CD14-positive monocyte (primary cell): ENCODE measurements around the gene GPS1. TPM values are rescaled to one million over a fixed set of nuclear protein-coding genes. Genes with fewer than 3 reads are reported as not detected.

ENCODE experiments used
- DNase-seq, 3 donors: peaks; one replicate each; pipeline ENCODE4 v3.0.0-alpha.2; 2011 to 2022
- H2AFZ ChIP-seq: 2 replicates; pipeline ENCODE4 v1.6.0; 2012; ENCODE audit warnings: mild to moderate bottlenecking, low read depth, low read length, inconsistent platforms; ENCODE audit not compliant: insufficient read depth, poor library complexity, severe bottlenecking
- H3K27ac ChIP-seq, 2 donors: 1 replicate in 1 of 2; 2 replicates in 1 of 2; pipeline ENCODE4 v1.5.1; 2012 to 2013; ENCODE audit warnings: low read length in 2 of 2, control low read depth in 1 of 2, inconsistent platforms in 1 of 2, low read depth in 1 of 2, mild to moderate bottlenecking in 1 of 2
- H3K27me3 ChIP-seq, 2 donors: one replicate each; pipeline versions ENCODE4 v1.6.0 to v1.6.1; 2011 to 2013; ENCODE audit warnings: low read length in 2 of 2; ENCODE audit not compliant: control insufficient read depth in 2 of 2, insufficient read depth in 2 of 2
- H3K36me3 ChIP-seq, 2 donors: replicated peaks in 1 of 2; 1 replicate in 1 of 2; 2 replicates in 1 of 2; pipeline versions ENCODE4 v1.5.1 to v1.6.1; 2012 to 2013; ENCODE audit warnings: low read length in 2 of 2, control low read depth in 1 of 2, inconsistent platforms in 1 of 2, mild to moderate bottlenecking in 1 of 2; ENCODE audit not compliant: insufficient read depth in 2 of 2, control insufficient read depth in 1 of 2
- H3K4me1 ChIP-seq, 2 donors: 1 replicate in 1 of 2; 2 replicates in 1 of 2; pipeline versions ENCODE4 v1.5.1 to v1.6.1; 2012 to 2013; ENCODE audit warnings: low read length in 2 of 2, control low read depth in 1 of 2, inconsistent platforms in 1 of 2, mild to moderate bottlenecking in 1 of 2, moderate library complexity in 1 of 2; ENCODE audit not compliant: insufficient read depth in 2 of 2, control insufficient read depth in 1 of 2
- H3K4me2 ChIP-seq: replicated peaks from 2 replicates; pipeline ENCODE3; 2012; ENCODE audit warnings: low read length, moderate library complexity, mild to moderate bottlenecking; ENCODE audit not compliant: poor library complexity, severe bottlenecking; ENCODE audit errors: extremely low read depth
- H3K4me3 ChIP-seq, 3 experiments: fragments of 200-600 bp in 1 of 3; sonication (generic) in 1 of 3; replicated peaks in 1 of 3; 1 replicate in 2 of 3; 2 replicates in 1 of 3; pipeline ENCODE4 v1.5.1; 2011 to 2013; ENCODE audit warnings: low read length in 3 of 3, mild to moderate bottlenecking in 3 of 3, control low read depth in 2 of 3, low read depth in 2 of 3, inconsistent platforms in 1 of 3, moderate library complexity in 1 of 3
- H3K79me2 ChIP-seq: 2 replicates; pipeline ENCODE4 v1.6.0; 2012; ENCODE audit warnings: mild to moderate bottlenecking, control low read depth, inconsistent platforms, low read length, moderate library complexity; ENCODE audit not compliant: insufficient read depth
- H3K9ac ChIP-seq: 2 replicates; pipeline ENCODE4 v1.6.0; 2017; ENCODE audit warnings: low read length, mild to moderate bottlenecking; ENCODE audit not compliant: insufficient read depth, poor library complexity, severe bottlenecking
- H3K9me3 ChIP-seq, 2 donors: replicated peaks in 1 of 2; 1 replicate in 1 of 2; 2 replicates in 1 of 2; pipeline versions ENCODE4 v1.5.1 to v1.6.1; 2012 to 2013; ENCODE audit warnings: low read length in 2 of 2, control low read depth in 1 of 2; ENCODE audit not compliant: control insufficient read depth in 1 of 2, insufficient read depth in 1 of 2
- H4K20me1 ChIP-seq: 2 replicates; pipeline ENCODE4 v1.6.0; 2012; ENCODE audit warnings: mild to moderate bottlenecking, low read length, control low read depth, moderate library complexity; ENCODE audit not compliant: insufficient read depth
- H3K27ac Mint-ChIP-seq, 7 donors: one replicate each; pipeline ENCODE4 v1.8.0; 2020; ENCODE audit warnings: mild to moderate bottlenecking in 7 of 7, mixed read lengths in 7 of 7, moderate library complexity in 6 of 7, inconsistent platforms in 2 of 7
- H3K27me3 Mint-ChIP-seq, 3 donors: one replicate each; pipeline ENCODE4 v1.8.0; 2021 to 2022; ENCODE audit warnings: low read depth in 3 of 3, mild to moderate bottlenecking in 3 of 3, mixed read lengths in 3 of 3, moderate library complexity in 3 of 3, inconsistent platforms in 1 of 3
- H3K36me3 Mint-ChIP-seq, 2 donors: one replicate each; pipeline ENCODE4 v1.8.0; 2020; ENCODE audit warnings: mixed read lengths in 2 of 2, inconsistent platforms in 1 of 2, mild to moderate bottlenecking in 1 of 2
- H3K4me1 Mint-ChIP-seq: one replicate; pipeline ENCODE4 v1.8.0; 2020; ENCODE audit warnings: mild to moderate bottlenecking, mixed read lengths
- H3K4me3 Mint-ChIP-seq, 2 donors: one replicate each; pipeline ENCODE4 v1.8.0; 2020; ENCODE audit warnings: mild to moderate bottlenecking in 2 of 2, mixed read lengths in 2 of 2, moderate library complexity in 1 of 2
- H3K9me3 Mint-ChIP-seq, 7 donors: one replicate each; pipeline ENCODE4 v1.8.0; 2020 to 2022; ENCODE audit warnings: mixed read lengths in 7 of 7, mild to moderate bottlenecking in 6 of 7, moderate library complexity in 6 of 7, inconsistent platforms in 2 of 7
- WGBS: methylation state at CpG from one replicate; pipeline ENCODE4 v1.1.5; 2013; ENCODE audit warnings: missing lambda C conversion rate; ENCODE audit not compliant: insufficient coverage; 5-methylcytosine and 5-hydroxymethylcytosine counted together
- intact Hi-C, 2 donors: fragments of 100-400 bp; cut with micrococcal nuclease; formaldehyde crosslinking; loops; one replicate each; pipeline versions ENCODE4 v1.15.0 to v1.15.1; 2023
- polyA plus RNA-seq, 3 donors: library from polyadenylated mRNA; depleted of rRNA in 1 of 3; unstranded in 2 of 3; stranded (reverse) in 1 of 3; fragments of 300-500 nt in 2 of 3; fragments of >200 nt in 1 of 3; fragmentation: Illumina TruSeq in 2 of 3; gene quantifications; 1 replicate in 2 of 3; 2 replicates in 1 of 3; pipeline ENCODE4 v1.2.3, GENCODE V29; 2012 to 2021
- TF ChIP-seq, protein P1 (sequence below): fragments of 200-600 bp; IDR thresholded peaks from one replicate; pipeline ENCODE4 v1.8.0; 2022; ENCODE audit warnings: antibody characterized with exemption, mild to moderate bottlenecking

Gene GPS1
- polyA plus RNA-seq, 3 donors = 101 to 130 (median 110) TPM

DNA sequence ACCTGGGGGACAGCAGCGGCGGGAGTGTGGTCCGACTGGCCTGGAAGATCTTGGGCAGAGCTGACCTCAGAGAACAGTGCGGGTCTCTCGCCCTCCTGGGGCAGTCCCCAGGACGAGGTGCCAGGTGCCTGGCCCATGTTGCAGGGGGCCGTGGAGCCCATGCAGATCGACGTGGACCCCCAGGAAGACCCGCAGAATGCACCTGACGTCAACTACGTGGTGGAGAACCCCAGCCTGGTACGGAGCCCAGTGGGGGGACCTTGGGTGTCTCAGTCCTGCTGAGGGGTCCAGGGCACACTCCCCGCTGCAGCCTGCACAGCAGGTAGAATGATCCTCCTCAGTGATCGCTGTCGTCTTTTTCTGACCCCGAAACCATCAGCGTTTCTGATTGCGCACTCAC lies 1.4 kb downstream of the GPS1 start:
- Mint-ChIP-seq H3K9me3 (no peaks in the 10 kb centered on the region), H3K36me3 (peaks cover 23 to 64% of the 10 kb centered on the region in 2 donors), H3K4me3 (peak overlapping the region; percentile 76 to 85), H3K27ac (peak overlapping the region in 1 of 7 donors; percentile 18), H3K4me1 (peaks cover 19% of the 10 kb centered on the region), H3K27me3 (no peaks in the 10 kb centered on the region)
- H3K4me1 ChIP-seq = peaks cover 20 to 29% of the 10 kb centered on the region in 2 donors
- H2AFZ ChIP-seq = no peak overlapping the region
- no peak overlapping the region for H3K9ac ChIP-seq
- no peaks in the 10 kb centered on the region for H3K27me3 ChIP-seq
- H3K9me3 ChIP-seq = no peaks in the 10 kb centered on the region
- H3K27ac ChIP-seq = no peak overlapping the region
- TF ChIP-seq, protein P1, sequence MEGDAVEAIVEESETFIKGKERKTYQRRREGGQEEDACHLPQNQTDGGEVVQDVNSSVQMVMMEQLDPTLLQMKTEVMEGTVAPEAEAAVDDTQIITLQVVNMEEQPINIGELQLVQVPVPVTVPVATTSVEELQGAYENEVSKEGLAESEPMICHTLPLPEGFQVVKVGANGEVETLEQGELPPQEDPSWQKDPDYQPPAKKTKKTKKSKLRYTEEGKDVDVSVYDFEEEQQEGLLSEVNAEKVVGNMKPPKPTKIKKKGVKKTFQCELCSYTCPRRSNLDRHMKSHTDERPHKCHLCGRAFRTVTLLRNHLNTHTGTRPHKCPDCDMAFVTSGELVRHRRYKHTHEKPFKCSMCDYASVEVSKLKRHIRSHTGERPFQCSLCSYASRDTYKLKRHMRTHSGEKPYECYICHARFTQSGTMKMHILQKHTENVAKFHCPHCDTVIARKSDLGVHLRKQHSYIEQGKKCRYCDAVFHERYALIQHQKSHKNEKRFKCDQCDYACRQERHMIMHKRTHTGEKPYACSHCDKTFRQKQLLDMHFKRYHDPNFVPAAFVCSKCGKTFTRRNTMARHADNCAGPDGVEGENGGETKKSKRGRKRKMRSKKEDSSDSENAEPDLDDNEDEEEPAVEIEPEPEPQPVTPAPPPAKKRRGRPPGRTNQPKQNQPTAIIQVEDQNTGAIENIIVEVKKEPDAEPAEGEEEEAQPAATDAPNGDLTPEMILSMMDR = no peak
- DNase-seq = no peak
- H3K4me3 ChIP-seq = peak overlapping the region in 1 of 3 experiments; percentile 88
- peak overlapping the region; percentile 97 for H3K4me2 ChIP-seq
- peaks cover 23% of the 10 kb centered on the region for H4K20me1 ChIP-seq
- H3K36me3 ChIP-seq = peaks cover 52 to 63% of the 10 kb centered on the region in 2 donors
- intact Hi-C loops = loop anchor here in 1 of 2 donors (5.0 kb wide), 1 partner anchor 44 kb away; the partner anchor contains the start of gene FASN
- 97% methylated on average over 19 of the region's 19 CpGs for WGBS
- peaks cover 24% of the 10 kb centered on the region for H3K79me2 ChIP-seq

DNA sequence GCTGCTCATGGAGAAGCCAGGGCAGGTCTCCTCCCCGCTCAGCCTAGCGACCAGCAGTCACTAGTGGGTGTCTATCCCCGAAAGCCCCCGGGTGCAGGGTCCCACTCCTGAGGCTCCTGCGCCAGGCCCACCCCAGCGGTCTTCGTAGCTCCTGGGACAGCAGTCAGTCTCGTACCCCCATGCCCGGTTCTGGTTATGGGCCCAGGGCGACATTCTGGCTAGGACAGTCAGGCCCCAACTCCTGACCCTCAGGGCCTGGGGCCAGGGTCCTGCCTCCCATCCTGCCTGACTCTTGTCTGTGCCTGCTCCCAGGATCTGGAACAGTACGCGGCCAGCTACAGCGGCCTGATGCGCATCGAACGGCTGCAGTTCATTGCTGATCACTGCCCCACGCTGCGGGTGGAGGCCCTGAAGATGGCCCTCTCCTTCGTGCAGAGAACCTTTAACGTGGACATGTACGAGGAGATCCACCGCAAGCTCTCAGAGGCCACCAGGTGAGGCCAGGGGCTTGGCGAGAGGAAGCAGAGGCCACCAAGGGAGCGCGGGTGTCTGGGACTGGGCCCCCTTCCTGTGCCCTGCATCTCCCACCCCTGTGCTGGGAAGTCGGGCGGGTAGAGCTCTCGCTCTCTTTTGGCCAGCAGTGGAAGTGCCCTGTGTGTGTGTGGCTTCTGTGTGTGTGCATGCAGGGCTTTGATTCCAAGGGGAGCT lies 2.0 kb downstream of the GPS1 start:
- TF ChIP-seq, protein P1 = no peak
- Histone ChIP-seq H3K9me3 (no peaks in the 10 kb centered on the region), H3K4me2 (no peak overlapping the region), H4K20me1 (peaks cover 23% of the 10 kb centered on the region), H3K27me3 (no peaks in the 10 kb centered on the region), H3K9ac (no peak overlapping the region), H3K4me3 (no peak overlapping the region), H2AFZ (no peak overlapping the region), H3K4me1 (peaks cover 20 to 29% of the 10 kb centered on the region in 2 donors), H3K36me3 (peaks cover 55 to 64% of the 10 kb centered on the region in 2 donors), H3K79me2 (peaks cover 24% of the 10 kb centered on the region), H3K27ac (no peak overlapping the region)
- Mint-ChIP-seq H3K9me3 (no peaks in the 10 kb centered on the region), H3K36me3 (peaks cover 24 to 66% of the 10 kb centered on the region in 2 donors), H3K4me3 (no peak overlapping the region), H3K4me1 (peaks cover 19% of the 10 kb centered on the region), H3K27ac (peak overlapping the region in 1 of 7 donors; percentile 5), H3K27me3 (no peaks in the 10 kb centered on the region)
- intact Hi-C loops = loop anchor here in 1 of 2 donors (5.0 kb wide), 1 partner anchor 44 kb away; the partner anchor contains the start of gene FASN
- no peak for DNase-seq
- 98% methylated on average over 23 of the region's 28 CpGs for WGBS
